ENCODE measurements around the gene PLCB1. TPM values are rescaled to one million over a fixed set of nuclear protein-coding genes. Genes with fewer than 3 reads are reported as not detected.

The PLCB1 gene
- total RNA-seq, 2 experiments from 2014 or later, result 6.1 to 6.2 TPM

DNA sequence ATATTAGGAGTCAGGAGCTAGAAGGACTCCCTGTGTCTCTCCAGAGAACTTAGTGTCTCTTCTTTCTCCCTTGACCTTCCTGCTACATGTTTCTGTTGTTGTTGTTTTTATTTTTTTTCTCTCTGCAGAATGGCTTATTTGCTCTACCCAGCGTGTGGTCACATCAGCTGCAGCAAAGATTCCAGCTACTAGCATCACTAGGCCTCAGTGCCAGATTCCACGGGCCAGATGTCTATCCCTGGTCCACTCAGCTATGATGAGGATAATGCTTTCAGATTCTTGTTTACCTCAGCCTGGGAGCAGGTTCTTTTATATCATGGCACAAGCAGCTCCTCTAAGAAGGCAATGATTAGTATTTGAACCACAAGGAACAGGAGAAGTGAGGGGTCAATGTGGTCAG, 110.0 kb downstream of the PLCB1 start:
- H3K27ac Mint-ChIP-seq, result no peak overlapping the region
- peaks cover 3% of the 10 kb centered on the region for H3K27me3 Mint-ChIP-seq
- no peaks in the 10 kb centered on the region for H3K9me3 Mint-ChIP-seq
- no peak for ATAC-seq (ENCODE audit: low read depth)
- DNase-seq, result no peak
- POLR2A ChIA-PET, result no interaction called here
- no peaks in the 10 kb centered on the region for H3K36me3 Mint-ChIP-seq
- no peak overlapping the region for H3K4me3 Mint-ChIP-seq
- no peaks in the 10 kb centered on the region for H3K4me1 Mint-ChIP-seq

DNA sequence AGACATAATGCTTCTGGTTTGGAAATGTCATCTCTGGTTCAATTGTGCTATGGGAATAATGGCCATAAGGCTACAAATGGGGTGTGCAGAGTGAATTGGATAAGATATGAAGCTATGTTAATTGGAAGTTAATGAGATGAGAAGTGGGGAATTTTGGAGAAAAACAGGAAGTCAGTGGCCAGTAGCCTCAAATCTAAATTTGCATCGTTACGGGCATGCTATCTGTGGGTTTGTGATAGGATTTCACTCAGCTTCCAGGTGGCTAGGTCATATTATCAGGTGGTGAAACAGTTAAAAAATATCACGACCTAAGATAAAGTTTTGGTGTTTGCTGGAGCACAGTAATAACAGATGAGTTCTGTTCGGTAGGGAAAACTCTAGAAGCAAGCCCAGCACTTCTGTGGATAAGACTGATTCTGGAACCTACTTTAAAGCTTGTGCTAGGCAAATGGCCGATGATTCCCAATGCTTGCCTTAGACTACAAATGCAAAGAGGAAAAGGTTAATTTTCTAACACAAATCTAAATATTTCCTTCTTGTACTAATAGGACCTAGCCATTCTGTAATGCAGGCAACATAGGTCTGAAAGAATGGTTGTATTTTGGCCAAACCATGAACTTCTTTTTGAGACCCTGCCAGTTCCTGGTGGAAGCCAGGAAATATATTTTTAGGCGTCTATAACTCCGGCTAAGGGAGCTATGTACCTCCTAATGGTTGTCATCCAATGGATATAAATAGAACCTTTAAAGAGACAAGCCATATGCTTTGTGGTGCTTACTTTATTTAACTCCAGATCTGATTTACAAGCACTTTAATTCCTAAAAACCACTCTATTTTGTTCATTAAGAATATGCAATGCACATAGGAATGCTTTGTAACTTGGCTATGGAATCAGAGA, 111.0 kb downstream of the PLCB1 start:
- POLR2A ChIA-PET, result no interaction called here
- Mint-ChIP-seq H3K27ac (no peak overlapping the region), H3K4me1 (no peaks in the 10 kb centered on the region), H3K4me3 (no peak overlapping the region), H3K27me3 (peaks cover 3% of the 10 kb centered on the region), H3K36me3 (no peaks in the 10 kb centered on the region), H3K9me3 (no peaks in the 10 kb centered on the region)
- ATAC-seq (ENCODE audit: low read depth) (no peak), DNase-seq (no peak)

DNA sequence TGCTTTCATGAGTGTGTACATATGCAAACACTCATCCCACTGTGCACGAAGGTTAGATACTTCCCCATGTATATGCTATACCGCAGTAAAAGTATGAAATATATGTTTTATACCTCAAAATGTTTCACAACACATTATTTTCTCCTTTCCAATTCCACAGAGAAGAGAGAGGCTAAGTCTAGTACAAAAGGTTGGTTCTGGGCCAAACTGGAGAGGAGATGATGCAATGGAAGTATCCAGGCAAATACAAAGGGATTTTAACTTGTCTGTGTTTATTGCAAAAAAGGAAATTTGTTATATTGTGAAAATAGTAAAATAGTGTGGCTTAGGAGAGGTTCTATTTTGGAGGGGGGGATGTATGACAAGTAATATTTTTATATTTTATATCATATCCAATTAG, 112.6 kb downstream of the PLCB1 start:
- POLR2A ChIA-PET, result interaction anchor here (0.5 kb wide), 1 partner anchor 32 kb away, joined by 3 read pairs; no protein-coding TSS in a partner anchor
- DNase-seq, result no peak
- no peaks in the 10 kb centered on the region for H3K4me1 Mint-ChIP-seq
- no peak for ATAC-seq (ENCODE audit: low read depth)
- H3K4me3 Mint-ChIP-seq, result no peak overlapping the region
- H3K27ac Mint-ChIP-seq, result no peak overlapping the region
- no peaks in the 10 kb centered on the region for H3K27me3 Mint-ChIP-seq
- H3K9me3 Mint-ChIP-seq, result no peaks in the 10 kb centered on the region
- H3K36me3 Mint-ChIP-seq, result no peaks in the 10 kb centered on the region

DNA sequence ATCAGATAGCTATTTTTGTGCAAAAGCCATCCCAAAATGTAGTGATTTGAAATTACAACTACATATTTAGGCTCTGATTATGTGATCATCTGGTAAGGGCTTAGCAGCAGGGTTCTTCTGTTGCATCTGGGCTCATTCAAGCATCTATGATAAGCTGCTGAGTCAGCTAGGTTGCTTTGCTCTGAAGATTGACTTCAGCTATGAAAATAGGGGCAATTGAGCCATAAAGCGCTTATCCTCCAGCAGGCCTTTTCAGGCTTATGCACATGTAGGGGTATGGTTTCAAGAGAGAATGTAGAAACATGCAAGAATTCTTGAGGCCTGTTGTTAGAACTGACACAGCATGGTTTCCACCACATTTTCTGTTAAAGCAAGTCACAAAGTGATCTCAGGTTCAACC, 114.1 kb downstream of the PLCB1 start:
- no peaks in the 10 kb centered on the region for H3K27me3 Mint-ChIP-seq
- H3K36me3 Mint-ChIP-seq, result no peaks in the 10 kb centered on the region
- DNase-seq (no peak), ATAC-seq (ENCODE audit: low read depth) (no peak)
- POLR2A ChIA-PET, result no interaction called here
- no peaks in the 10 kb centered on the region for H3K9me3 Mint-ChIP-seq
- no peaks in the 10 kb centered on the region for H3K4me1 Mint-ChIP-seq
- H3K4me3 Mint-ChIP-seq, result no peak overlapping the region
- no peak overlapping the region for H3K27ac Mint-ChIP-seq

DNA sequence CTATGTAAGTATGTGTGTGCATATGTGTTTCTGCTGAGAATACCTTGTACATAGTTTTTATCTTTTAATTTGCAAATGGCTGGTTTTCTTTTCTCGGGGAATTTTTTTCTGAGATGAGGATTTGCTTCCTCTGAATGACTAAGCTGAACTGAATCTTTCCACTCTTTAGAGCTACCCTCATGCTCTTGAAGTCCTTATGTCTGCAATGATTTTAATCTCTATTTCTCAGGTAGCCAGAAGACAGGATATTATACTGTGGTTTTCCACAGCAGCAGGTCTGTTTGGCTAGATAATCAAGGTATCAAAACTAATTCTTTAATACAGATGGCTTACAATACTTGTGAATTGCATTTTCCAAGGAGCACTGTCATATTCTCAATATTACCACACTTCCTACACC, 114.7 kb downstream of the PLCB1 start:
- no peaks in the 10 kb centered on the region for H3K27me3 Mint-ChIP-seq
- POLR2A ChIA-PET, result no interaction called here
- no peak overlapping the region for H3K27ac Mint-ChIP-seq
- DNase-seq (no peak), ATAC-seq (ENCODE audit: low read depth) (no peak)
- no peaks in the 10 kb centered on the region for H3K36me3 Mint-ChIP-seq
- H3K9me3 Mint-ChIP-seq, result no peaks in the 10 kb centered on the region
- no peaks in the 10 kb centered on the region for H3K4me1 Mint-ChIP-seq
- H3K4me3 Mint-ChIP-seq, result no peak overlapping the region

DNA sequence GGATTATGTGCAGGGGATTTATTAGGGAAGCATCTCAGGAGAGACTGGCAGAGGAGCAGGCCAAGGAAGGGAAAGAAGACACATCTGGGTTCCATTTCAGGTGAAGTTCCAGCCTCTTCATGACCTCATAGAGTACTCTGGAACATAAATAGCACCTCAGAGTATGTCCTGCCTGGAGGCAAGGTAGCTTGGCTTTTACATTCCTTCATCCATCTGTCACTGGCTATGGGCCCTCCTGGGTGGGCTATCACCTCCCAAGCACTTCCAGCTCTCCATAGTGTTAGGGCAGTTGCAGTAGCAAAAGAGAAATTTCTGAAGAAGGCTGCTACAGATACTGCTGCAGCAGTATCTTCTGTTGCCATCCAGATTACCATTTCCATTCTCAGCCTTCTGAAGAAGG, 116.0 kb downstream of the PLCB1 start:
- POLR2A ChIA-PET, result no interaction called here
- Mint-ChIP-seq H3K27ac (no peak overlapping the region), H3K36me3 (no peaks in the 10 kb centered on the region), H3K4me1 (no peaks in the 10 kb centered on the region), H3K9me3 (no peaks in the 10 kb centered on the region), H3K27me3 (no peaks in the 10 kb centered on the region), H3K4me3 (no peak overlapping the region)
- no peak for DNase-seq
- ATAC-seq (ENCODE audit: low read depth), result no peak

DNA sequence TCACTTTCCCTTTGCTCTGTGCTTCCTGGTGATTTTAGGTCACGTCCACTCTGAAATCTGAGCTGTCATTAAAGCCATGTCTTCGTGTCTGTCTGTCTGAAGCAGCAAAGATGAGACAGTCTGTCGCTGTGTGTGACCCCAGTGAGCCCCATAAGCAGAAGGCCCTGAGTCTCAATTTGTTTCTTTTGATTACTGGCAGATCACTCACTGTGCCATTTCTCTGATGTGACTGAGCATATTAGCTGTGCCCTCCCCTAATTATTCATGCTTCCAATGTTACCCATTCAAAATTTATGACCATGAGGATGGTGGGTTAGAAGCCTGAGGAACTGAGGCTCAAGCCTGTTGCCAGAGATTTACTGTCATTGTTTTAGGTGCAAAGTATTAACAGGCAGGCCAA, 117.6 kb downstream of the PLCB1 start:
- POLR2A ChIA-PET, result no interaction called here
- Mint-ChIP-seq H3K9me3 (no peaks in the 10 kb centered on the region), H3K4me3 (no peak overlapping the region), H3K4me1 (no peaks in the 10 kb centered on the region), H3K27ac (no peak overlapping the region), H3K36me3 (no peaks in the 10 kb centered on the region), H3K27me3 (no peaks in the 10 kb centered on the region)
- DNase-seq, result no peak
- no peak for ATAC-seq (ENCODE audit: low read depth)

DNA sequence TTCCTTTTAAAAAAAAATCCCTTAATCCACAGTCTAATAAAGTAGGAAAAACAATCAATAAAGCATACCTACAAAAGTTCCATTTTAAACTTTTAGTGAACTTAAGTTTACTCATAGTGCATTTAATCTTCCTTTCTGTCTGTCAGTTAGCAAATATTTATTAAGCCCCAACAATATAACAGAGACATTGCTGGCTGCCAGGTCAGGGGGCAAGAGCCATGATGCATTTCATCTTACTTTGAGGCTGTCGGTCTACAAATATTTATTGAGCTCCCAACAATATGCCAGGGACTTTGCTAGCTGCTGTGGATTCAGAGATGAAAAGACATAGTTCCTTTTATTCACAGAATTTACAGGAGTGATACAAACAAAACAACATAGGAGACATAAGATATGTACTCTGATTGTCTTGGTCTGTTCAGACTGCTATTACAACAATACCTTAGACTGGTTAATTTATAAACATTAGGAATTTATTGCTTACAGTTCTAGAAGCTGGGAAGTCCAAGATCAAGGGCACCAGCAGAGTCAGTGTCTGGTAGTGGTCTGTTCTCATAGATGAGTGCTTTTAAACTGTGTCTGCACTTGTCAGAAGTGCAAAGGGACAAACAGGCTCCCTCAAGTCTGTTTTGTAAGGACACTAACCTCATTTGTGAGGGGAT, 118.6 kb downstream of the PLCB1 start:
- H3K4me3 Mint-ChIP-seq, result no peak overlapping the region
- H3K27ac Mint-ChIP-seq, result no peak overlapping the region
- POLR2A ChIA-PET, result no interaction called here
- ATAC-seq (ENCODE audit: low read depth) (no peak), DNase-seq (no peak)
- no peaks in the 10 kb centered on the region for H3K36me3 Mint-ChIP-seq
- no peaks in the 10 kb centered on the region for H3K9me3 Mint-ChIP-seq
- H3K4me1 Mint-ChIP-seq, result no peaks in the 10 kb centered on the region
- H3K27me3 Mint-ChIP-seq, result no peaks in the 10 kb centered on the region

DNA sequence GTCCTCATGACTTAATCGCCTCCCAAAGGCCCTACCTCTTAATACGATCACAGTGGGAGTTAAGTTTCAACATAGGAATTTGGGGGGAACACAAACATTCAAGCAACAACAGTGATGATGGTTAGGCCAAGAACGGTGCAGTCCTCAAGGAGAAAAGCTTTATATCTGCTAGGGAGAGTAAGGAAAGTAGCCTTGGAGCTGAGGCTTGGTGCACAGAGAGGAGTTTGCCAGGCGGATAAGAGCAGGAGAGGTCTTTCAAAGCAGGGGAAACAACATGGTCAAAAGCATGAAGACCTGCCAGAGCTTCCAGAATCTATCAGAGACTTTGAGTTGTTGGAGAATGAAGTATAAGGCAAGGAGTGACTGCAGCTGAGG, 119.1 kb downstream of the PLCB1 start:
- H3K27me3 Mint-ChIP-seq, result no peaks in the 10 kb centered on the region
- H3K36me3 Mint-ChIP-seq, result no peaks in the 10 kb centered on the region
- POLR2A ChIA-PET, result no interaction called here
- peaks cover under 1% of the 10 kb centered on the region for H3K4me1 Mint-ChIP-seq
- H3K27ac Mint-ChIP-seq, result no peak overlapping the region
- no peaks in the 10 kb centered on the region for H3K9me3 Mint-ChIP-seq
- ATAC-seq (ENCODE audit: low read depth) (no peak), DNase-seq (no peak)
- no peak overlapping the region for H3K4me3 Mint-ChIP-seq

DNA sequence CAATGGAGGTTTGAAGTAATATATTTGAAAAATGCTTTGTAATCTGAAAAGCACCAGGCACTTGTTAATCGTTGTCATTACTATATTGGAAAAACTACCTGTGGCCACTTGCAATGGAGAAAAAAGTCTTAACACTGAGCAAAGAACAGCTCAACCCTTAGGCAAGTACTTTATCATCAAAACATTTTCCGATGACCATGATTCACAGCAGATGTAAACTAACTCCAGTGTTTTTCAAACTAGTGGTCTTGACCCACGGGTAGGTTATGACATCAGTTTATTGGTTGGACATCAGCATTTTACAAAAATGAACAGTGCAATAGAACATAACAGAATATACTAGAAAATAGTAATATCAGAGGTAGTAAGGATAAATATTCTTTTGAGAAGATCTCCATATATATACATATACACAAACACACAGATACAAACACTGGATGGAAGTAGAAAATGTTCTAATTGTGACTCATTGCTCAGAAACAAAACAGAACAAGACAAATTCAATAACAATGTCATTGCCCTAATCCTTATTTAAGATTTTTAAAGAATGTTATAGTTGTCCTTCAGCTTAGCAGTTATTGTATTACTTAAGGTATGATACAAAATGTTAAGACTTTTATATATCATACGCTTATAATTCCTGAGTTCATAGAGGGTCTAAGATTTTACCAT, 123.0 kb downstream of the PLCB1 start:
- no peak overlapping the region for H3K4me3 Mint-ChIP-seq
- H3K4me1 Mint-ChIP-seq, result peaks cover 3% of the 10 kb centered on the region
- POLR2A ChIA-PET, result no interaction called here
- no peak for ATAC-seq (ENCODE audit: low read depth)
- no peaks in the 10 kb centered on the region for H3K36me3 Mint-ChIP-seq
- no peaks in the 10 kb centered on the region for H3K27me3 Mint-ChIP-seq
- DNase-seq, result no peak
- H3K9me3 Mint-ChIP-seq, result no peaks in the 10 kb centered on the region
- no peak overlapping the region for H3K27ac Mint-ChIP-seq

DNA sequence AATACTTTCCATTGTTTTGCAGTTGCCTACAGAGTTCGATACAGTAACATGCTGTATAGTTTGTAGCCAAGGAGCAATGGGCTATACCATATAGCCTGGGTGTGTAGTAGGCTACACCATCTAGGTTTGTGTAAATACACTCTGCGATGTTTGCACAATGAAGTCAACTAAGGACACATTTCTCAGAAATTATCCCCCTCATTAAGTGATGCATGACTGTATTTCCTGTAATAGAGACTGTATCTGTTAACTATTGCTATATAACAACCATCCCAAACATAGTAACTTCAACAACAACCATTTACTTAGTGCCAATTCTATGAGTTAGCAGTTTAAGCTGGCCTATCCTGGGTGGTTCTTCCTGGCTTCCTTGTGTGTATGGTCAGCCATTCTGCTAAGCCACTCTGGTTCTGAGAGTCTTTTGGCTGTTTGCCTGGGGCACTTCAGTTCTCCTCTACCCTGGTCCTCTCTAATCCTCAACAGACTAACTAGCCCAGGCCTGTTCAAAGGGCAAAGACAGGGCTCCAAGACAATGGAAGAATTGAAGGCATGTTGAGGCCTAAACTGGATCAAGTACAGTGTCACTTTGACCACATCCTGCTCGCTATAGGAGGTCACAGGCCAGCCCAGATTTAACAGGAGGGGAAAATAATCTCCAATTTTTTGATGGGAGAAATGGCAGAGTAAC, 124.0 kb downstream of the PLCB1 start:
- ATAC-seq (ENCODE audit: low read depth), result no peak
- Mint-ChIP-seq H3K4me1 (peaks cover 3% of the 10 kb centered on the region), H3K4me3 (no peak overlapping the region), H3K9me3 (no peaks in the 10 kb centered on the region), H3K27me3 (no peaks in the 10 kb centered on the region), H3K27ac (no peak overlapping the region), H3K36me3 (no peaks in the 10 kb centered on the region)
- DNase-seq, result no peak
- POLR2A ChIA-PET, result no interaction called here

DNA sequence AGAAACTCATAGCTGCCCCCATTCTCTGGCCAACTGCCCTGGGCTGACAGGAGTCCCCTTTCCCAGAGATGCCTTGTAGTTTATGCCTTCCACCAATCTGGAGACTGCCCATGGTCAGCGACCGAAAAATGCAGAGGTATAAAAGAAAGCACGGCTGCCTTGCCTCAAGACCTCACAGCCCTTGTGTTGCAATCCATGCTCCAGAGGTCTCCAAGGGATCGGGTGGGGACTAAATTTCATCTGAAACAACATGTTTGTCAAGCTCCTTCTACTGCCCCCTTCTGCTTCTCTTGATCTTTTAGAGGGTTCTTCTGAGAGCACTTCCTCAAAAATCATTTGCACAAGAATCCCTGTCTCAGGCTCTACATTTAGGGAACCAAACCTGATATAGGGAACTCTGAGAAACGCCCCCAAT, 128.8 kb downstream of the PLCB1 start:
- POLR2A ChIA-PET, result no interaction called here
- no peaks in the 10 kb centered on the region for H3K9me3 Mint-ChIP-seq
- H3K4me3 Mint-ChIP-seq, result no peak overlapping the region
- H3K4me1 Mint-ChIP-seq, result peaks cover 3% of the 10 kb centered on the region
- H3K27ac Mint-ChIP-seq, result no peak overlapping the region
- no peak for ATAC-seq (ENCODE audit: low read depth)
- H3K27me3 Mint-ChIP-seq, result no peaks in the 10 kb centered on the region
- H3K36me3 Mint-ChIP-seq, result no peaks in the 10 kb centered on the region
- no peak for DNase-seq

DNA sequence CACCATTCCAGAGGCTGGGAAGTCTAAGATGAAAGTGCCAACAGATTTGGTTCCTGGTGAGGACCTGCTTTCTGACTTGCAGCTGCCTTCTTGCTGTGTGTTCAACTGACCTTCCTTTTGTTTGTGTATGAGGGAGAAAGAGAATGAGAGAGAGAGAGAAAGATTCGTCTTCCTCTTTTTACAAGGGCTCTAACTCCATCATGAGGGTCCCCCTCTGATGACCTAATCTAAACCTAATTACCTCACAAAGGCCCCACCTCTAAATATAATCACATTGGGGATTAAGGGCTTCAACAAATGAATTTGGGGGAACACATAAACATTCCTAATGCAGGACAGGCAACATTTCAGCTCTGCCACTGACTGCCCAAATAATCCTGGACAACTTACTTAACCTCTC, 130.7 kb downstream of the PLCB1 start:
- Mint-ChIP-seq H3K27ac (no peak overlapping the region), H3K4me1 (no peaks in the 10 kb centered on the region), H3K27me3 (no peaks in the 10 kb centered on the region), H3K4me3 (no peak overlapping the region), H3K9me3 (no peaks in the 10 kb centered on the region), H3K36me3 (no peaks in the 10 kb centered on the region)
- POLR2A ChIA-PET, result no interaction called here
- ATAC-seq (ENCODE audit: low read depth), result no peak
- no peak for DNase-seq

Data from activated naive CD8-positive, alpha-beta T cell treated with anti-CD3 and anti-CD28 coated beads, Interleukin-2, amount 10 ng/mL, durations not matched to agents 7 days and 5 days (primary cell).